HEK293 (cell line): ENCODE data around the gene C4orf36.

ENCODE experiments used
- BCL11A ChIP-seq: fragments of 450-650 bp; formaldehyde crosslinking; IDR thresholded peaks from 2 replicates; pipeline ENCODE4 v1.5.1; 2016; ENCODE audit warnings: low read depth, missing biosample characterization, missing genetic modification characterization
- HOXD13 ChIP-seq: sonication (generic); formaldehyde crosslinking; IDR thresholded peaks from 2 replicates; pipeline ENCODE4 v1.8.0; 2022; ENCODE audit warnings: missing genetic modification reagents, borderline replicate concordance
- MZF1 ChIP-seq: fragments of 450-650 bp; formaldehyde crosslinking; IDR thresholded peaks from 2 replicates; pipeline ENCODE4 v1.5.1; 2017; ENCODE audit warnings: missing biosample characterization, missing genetic modification characterization, borderline replicate concordance
- WT1 ChIP-seq: fragments of 450-650 bp; formaldehyde crosslinking; IDR thresholded peaks from 2 replicates; pipeline ENCODE4 v1.5.1; 2016; ENCODE audit warnings: missing biosample characterization, missing genetic modification characterization
- ZEB2 ChIP-seq: fragments of 450-650 bp; formaldehyde crosslinking; IDR thresholded peaks from 2 replicates; pipeline ENCODE4 v1.5.1; 2016; ENCODE audit warnings: missing biosample characterization, missing genetic modification characterization
- ZNF133 ChIP-seq: fragments of 450-650 bp; formaldehyde crosslinking; IDR thresholded peaks from 2 replicates; pipeline ENCODE4 v1.5.1; 2016; ENCODE audit warnings: missing biosample characterization, missing genetic modification characterization
- ZNF138 ChIP-seq: fragments of 450-650 bp; formaldehyde crosslinking; IDR thresholded peaks from 2 replicates; pipeline ENCODE4 v1.5.1; 2016; ENCODE audit warnings: missing biosample characterization, missing genetic modification characterization, borderline replicate concordance
- ZNF266 ChIP-seq: fragments of 450-650 bp; formaldehyde crosslinking; IDR thresholded peaks from 2 replicates; pipeline ENCODE4 v1.5.1; 2016; ENCODE audit warnings: missing biosample characterization, missing genetic modification characterization, low read depth
- ZNF335 ChIP-seq: fragments of 450-650 bp; formaldehyde crosslinking; conservative IDR thresholded peaks from 2 replicates; pipeline ENCODE4 v1.5.1; 2016; ENCODE audit warnings: missing biosample characterization, missing genetic modification characterization
- ZNF354C ChIP-seq: fragments of 450-650 bp; formaldehyde crosslinking; IDR thresholded peaks from 2 replicates; pipeline ENCODE4 v1.5.1; 2016; ENCODE audit warnings: missing biosample characterization, missing genetic modification characterization, low read depth, borderline replicate concordance
- ZNF529 ChIP-seq: fragments of 450-650 bp; formaldehyde crosslinking; IDR thresholded peaks from 2 replicates; pipeline ENCODE4 v1.5.1; 2017; ENCODE audit warnings: missing genetic modification characterization, missing biosample characterization; ENCODE audit not compliant: insufficient replicate concordance
- ZNF530 ChIP-seq: fragments of 450-650 bp; formaldehyde crosslinking; IDR thresholded peaks from 2 replicates; pipeline ENCODE4 v1.5.1; 2016; ENCODE audit warnings: low read depth, missing biosample characterization, missing genetic modification characterization
- ZNF548 ChIP-seq: fragments of 450-650 bp; formaldehyde crosslinking; IDR thresholded peaks from 2 replicates; pipeline ENCODE4 v1.5.1; 2016; ENCODE audit warnings: missing biosample characterization, missing genetic modification characterization
- ZNF558 ChIP-seq: fragments of 450-650 bp; formaldehyde crosslinking; IDR thresholded peaks from 2 replicates; pipeline ENCODE4 v1.5.1; 2016; ENCODE audit warnings: missing biosample characterization, missing genetic modification characterization
- ZNF624 ChIP-seq: fragments of 450-650 bp; formaldehyde crosslinking; IDR thresholded peaks from 2 replicates; pipeline ENCODE4 v1.5.1; 2017; ENCODE audit warnings: missing biosample characterization, missing genetic modification characterization
- TF ChIP-seq, protein P1 (sequence below): fragments of 450-650 bp; formaldehyde crosslinking; IDR thresholded peaks from 2 replicates; pipeline ENCODE4 v1.5.1; 2017; ENCODE audit warnings: missing biosample characterization, missing genetic modification characterization
- TF ChIP-seq, protein P2 (sequence below): fragments of 450-650 bp; IDR thresholded peaks from 2 replicates; pipeline ENCODE4 v1.5.1; 2018; ENCODE audit warnings: missing biosample characterization, mild to moderate bottlenecking, missing genetic modification characterization
- TF ChIP-seq, protein P3 (sequence below): fragments of 450-650 bp; formaldehyde crosslinking; IDR thresholded peaks from 2 replicates; pipeline ENCODE4 v1.5.1; 2016; ENCODE audit warnings: missing biosample characterization, missing genetic modification characterization
- TF ChIP-seq, protein P4 (sequence below): fragments of 450-650 bp; formaldehyde crosslinking; IDR thresholded peaks from 2 replicates; pipeline ENCODE4 v1.5.1; 2016; ENCODE audit warnings: missing biosample characterization, missing genetic modification characterization
- TF ChIP-seq, protein P5 (sequence below): fragments of 450-650 bp; formaldehyde crosslinking; IDR thresholded peaks from 2 replicates; pipeline ENCODE4 v1.5.1; 2016; ENCODE audit warnings: missing biosample characterization, missing genetic modification characterization, borderline replicate concordance
- TF ChIP-seq, protein P6 (sequence below): fragments of 450-650 bp; formaldehyde crosslinking; conservative IDR thresholded peaks from 2 replicates; pipeline ENCODE4 v1.5.1; 2016; ENCODE audit warnings: low read depth, missing biosample characterization, missing genetic modification characterization
- TF ChIP-seq, protein P7 (sequence below): IDR thresholded peaks from 2 replicates; pipeline ENCODE4 v1.6.1; 2011; ENCODE audit warnings: mild to moderate bottlenecking, low read depth, low read length, borderline replicate concordance
- TF ChIP-seq, protein P8 (sequence below): fragments of 450-650 bp; formaldehyde crosslinking; IDR thresholded peaks from 2 replicates; pipeline ENCODE4 v1.5.1; 2016; ENCODE audit warnings: missing biosample characterization, missing genetic modification characterization

C4orf36 gene

DNA sequence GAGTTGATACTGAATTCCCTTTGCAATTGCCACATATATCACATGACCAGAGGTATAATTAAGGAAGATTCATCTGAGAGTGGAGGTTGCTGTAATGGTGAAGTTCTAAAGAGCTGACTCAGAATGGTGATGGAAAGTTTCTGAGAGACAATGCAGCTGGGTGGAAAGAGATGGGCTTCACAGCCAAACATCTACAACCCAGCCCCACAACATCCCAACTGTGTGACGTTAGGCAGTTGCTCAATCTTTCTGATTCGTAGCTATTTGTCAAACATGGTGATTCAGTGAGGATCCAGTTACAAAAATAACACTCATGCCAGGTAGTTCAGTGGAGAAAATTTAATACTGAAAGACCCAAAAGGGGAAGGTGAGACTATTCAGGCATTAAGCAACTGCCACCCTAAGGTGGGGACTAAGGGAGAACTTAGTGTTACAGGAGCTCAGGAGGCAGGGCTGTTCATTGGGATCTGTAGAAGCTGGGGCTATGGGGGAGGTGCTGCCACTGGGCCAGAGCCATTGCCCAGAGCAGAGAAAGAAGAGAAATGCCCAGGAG is 35.7 kb upstream of the C4orf36 start (continued):
- TF ChIP-seq, protein P1, sequence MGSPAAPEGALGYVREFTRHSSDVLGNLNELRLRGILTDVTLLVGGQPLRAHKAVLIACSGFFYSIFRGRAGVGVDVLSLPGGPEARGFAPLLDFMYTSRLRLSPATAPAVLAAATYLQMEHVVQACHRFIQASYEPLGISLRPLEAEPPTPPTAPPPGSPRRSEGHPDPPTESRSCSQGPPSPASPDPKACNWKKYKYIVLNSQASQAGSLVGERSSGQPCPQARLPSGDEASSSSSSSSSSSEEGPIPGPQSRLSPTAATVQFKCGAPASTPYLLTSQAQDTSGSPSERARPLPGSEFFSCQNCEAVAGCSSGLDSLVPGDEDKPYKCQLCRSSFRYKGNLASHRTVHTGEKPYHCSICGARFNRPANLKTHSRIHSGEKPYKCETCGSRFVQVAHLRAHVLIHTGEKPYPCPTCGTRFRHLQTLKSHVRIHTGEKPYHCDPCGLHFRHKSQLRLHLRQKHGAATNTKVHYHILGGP, result no peak
- TF ChIP-seq ZNF133 (tag by site-specific recombination) (no peak), ZNF558 (tag by site-specific recombination) (peak; percentile 88), ZNF354C (tag by site-specific recombination) (no peak), ZEB2 (peak; percentile 64), WT1 (tag by site-specific recombination) (no peak), ZNF529 (tag by site-specific recombination) (no peak), ZNF624 (tag by site-specific recombination) (no peak), HOXD13 (CRISPR knock-in tag) (no peak), ZNF548 (no peak), ZNF335 (tag by site-specific recombination) (peak; percentile 57), ZNF138 (tag by site-specific recombination) (no peak), MZF1 (peak; percentile 46), ZNF530 (tag by site-specific recombination) (no peak), BCL11A (no peak), ZNF266 (no peak)
- TF ChIP-seq, protein P2, sequence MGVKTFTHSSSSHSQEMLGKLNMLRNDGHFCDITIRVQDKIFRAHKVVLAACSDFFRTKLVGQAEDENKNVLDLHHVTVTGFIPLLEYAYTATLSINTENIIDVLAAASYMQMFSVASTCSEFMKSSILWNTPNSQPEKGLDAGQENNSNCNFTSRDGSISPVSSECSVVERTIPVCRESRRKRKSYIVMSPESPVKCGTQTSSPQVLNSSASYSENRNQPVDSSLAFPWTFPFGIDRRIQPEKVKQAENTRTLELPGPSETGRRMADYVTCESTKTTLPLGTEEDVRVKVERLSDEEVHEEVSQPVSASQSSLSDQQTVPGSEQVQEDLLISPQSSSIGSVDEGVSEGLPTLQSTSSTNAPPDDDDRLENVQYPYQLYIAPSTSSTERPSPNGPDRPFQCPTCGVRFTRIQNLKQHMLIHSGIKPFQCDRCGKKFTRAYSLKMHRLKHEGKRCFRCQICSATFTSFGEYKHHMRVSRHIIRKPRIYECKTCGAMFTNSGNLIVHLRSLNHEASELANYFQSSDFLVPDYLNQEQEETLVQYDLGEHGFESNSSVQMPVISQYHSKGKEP, result no peak
- TF ChIP-seq, protein P3, sequence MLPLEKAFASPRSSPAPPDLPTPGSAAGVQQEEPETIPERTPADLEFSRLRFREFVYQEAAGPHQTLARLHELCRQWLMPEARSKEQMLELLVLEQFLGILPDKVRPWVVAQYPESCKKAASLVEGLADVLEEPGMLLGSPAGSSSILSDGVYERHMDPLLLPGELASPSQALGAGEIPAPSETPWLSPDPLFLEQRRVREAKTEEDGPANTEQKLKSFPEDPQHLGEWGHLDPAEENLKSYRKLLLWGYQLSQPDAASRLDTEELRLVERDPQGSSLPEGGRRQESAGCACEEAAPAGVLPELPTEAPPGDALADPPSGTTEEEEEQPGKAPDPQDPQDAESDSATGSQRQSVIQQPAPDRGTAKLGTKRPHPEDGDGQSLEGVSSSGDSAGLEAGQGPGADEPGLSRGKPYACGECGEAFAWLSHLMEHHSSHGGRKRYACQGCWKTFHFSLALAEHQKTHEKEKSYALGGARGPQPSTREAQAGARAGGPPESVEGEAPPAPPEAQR (tag by site-specific recombination), result no peak
- TF ChIP-seq, protein P4, sequence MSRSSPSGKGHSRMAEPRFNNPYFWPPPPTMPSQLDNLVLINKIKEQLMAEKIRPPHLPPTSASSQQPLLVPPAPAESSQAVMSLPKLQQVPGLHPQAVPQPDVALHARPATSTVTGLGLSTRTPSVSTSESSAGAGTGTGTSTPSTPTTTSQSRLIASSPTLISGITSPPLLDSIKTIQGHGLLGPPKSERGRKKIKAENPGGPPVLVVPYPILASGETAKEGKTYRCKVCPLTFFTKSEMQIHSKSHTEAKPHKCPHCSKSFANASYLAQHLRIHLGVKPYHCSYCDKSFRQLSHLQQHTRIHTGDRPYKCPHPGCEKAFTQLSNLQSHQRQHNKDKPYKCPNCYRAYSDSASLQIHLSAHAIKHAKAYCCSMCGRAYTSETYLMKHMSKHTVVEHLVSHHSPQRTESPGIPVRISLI (tag by site-specific recombination), result no peak
- TF ChIP-seq, protein P5, sequence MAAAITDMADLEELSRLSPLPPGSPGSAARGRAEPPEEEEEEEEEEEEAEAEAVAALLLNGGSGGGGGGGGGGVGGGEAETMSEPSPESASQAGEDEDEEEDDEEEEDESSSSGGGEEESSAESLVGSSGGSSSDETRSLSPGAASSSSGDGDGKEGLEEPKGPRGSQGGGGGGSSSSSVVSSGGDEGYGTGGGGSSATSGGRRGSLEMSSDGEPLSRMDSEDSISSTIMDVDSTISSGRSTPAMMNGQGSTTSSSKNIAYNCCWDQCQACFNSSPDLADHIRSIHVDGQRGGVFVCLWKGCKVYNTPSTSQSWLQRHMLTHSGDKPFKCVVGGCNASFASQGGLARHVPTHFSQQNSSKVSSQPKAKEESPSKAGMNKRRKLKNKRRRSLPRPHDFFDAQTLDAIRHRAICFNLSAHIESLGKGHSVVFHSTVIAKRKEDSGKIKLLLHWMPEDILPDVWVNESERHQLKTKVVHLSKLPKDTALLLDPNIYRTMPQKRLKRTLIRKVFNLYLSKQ (tag by site-specific recombination), result no peak
- TF ChIP-seq, protein P6, sequence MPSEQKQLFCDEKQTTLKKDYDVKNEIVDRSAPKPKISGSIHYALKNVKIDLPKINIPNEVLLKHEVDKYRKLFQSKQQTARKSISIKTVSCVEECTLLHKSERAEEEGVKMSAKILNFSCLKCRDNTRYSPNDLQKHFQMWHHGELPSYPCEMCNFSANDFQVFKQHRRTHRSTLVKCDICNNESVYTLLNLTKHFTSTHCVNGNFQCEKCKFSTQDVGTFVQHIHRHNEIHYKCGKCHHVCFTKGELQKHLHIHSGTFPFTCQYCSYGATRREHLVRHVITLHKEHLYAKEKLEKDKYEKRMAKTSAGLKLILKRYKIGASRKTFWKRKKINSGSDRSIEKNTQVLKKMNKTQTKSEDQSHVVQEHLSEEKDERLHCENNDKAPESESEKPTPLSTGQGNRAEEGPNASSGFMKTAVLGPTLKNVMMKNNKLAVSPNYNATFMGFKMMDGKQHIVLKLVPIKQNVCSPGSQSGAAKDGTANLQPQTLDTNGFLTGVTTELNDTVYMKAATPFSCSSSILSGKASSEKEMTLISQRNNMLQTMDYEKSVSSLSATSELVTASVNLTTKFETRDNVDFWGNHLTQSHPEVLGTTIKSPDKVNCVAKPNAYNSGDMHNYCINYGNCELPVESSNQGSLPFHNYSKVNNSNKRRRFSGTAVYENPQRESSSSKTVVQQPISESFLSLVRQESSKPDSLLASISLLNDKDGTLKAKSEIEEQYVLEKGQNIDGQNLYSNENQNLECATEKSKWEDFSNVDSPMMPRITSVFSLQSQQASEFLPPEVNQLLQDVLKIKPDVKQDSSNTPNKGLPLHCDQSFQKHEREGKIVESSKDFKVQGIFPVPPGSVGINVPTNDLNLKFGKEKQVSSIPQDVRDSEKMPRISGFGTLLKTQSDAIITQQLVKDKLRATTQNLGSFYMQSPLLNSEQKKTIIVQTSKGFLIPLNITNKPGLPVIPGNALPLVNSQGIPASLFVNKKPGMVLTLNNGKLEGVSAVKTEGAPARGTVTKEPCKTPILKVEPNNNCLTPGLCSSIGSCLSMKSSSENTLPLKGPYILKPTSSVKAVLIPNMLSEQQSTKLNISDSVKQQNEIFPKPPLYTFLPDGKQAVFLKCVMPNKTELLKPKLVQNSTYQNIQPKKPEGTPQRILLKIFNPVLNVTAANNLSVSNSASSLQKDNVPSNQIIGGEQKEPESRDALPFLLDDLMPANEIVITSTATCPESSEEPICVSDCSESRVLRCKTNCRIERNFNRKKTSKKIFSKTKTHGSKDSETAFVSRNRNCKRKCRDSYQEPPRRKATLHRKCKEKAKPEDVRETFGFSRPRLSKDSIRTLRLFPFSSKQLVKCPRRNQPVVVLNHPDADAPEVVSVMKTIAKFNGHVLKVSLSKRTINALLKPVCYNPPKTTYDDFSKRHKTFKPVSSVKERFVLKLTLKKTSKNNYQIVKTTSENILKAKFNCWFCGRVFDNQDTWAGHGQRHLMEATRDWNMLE (tag by site-specific recombination), result no peak; the same call in 1 of the 2 replicates
- TF ChIP-seq, protein P7, sequence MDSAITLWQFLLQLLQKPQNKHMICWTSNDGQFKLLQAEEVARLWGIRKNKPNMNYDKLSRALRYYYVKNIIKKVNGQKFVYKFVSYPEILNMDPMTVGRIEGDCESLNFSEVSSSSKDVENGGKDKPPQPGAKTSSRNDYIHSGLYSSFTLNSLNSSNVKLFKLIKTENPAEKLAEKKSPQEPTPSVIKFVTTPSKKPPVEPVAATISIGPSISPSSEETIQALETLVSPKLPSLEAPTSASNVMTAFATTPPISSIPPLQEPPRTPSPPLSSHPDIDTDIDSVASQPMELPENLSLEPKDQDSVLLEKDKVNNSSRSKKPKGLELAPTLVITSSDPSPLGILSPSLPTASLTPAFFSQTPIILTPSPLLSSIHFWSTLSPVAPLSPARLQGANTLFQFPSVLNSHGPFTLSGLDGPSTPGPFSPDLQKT, result no peak
- TF ChIP-seq, protein P8, sequence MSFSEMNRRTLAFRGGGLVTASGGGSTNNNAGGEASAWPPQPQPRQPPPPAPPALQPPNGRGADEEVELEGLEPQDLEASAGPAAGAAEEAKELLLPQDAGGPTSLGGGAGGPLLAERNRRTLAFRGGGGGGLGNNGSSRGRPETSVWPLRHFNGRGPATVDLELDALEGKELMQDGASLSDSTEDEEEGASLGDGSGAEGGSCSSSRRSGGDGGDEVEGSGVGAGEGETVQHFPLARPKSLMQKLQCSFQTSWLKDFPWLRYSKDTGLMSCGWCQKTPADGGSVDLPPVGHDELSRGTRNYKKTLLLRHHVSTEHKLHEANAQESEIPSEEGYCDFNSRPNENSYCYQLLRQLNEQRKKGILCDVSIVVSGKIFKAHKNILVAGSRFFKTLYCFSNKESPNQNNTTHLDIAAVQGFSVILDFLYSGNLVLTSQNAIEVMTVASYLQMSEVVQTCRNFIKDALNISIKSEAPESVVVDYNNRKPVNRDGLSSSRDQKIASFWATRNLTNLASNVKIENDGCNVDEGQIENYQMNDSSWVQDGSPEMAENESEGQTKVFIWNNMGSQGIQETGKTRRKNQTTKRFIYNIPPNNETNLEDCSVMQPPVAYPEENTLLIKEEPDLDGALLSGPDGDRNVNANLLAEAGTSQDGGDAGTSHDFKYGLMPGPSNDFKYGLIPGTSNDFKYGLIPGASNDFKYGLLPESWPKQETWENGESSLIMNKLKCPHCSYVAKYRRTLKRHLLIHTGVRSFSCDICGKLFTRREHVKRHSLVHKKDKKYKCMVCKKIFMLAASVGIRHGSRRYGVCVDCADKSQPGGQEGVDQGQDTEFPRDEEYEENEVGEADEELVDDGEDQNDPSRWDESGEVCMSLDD (tag by site-specific recombination), result no peak
